ENCODE results near the gene KDM2B. TPM values are rescaled to one million over a fixed set of nuclear protein-coding genes. Genes with fewer than 3 reads are reported as not detected.

Gene KDM2B
- total and polyA plus RNA-seq, 7 donors = 4.8 to 31.7 (median 16.8) TPM

DNA sequence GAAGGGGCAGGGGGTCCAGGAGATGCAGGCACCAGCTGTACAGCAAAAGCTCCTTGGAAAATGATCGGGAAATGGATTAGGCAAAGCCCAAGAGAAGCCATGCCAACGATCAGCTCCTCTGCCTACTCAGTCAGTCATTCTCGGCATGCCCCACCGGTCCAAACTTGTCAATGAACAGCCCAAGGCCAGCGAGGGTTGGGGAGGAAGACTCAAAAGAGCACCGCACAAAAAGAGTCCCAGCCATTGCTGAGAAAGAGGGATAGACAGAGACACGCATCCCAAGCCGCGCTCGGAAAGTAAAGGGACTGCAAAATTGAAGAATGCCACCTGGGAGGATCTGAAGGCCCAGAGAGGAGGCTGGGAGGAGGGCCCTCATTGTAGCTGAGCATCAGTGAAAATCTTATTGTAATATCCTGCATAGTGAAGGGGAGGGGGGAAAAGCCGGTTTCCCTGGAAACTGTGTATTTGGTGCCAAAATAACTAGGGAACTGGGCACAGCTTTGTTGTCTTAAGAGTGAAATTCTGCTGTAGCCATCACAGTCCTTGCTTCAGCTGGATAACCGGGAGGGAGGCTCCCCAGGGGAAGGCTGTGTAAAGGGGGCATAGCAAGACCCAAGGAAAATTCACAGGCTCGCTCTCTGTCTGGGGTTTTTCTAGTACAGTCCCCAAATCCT lies 4.7 kb downstream of the KDM2B start:
- Histone ChIP-seq H3K27me3 (no peaks in the 10 kb centered on the region), H3K9me3 (no peaks in the 10 kb centered on the region), H3K4me1 (peaks cover 0 to 42% (median 23%) of the 10 kb centered on the region in 4 donors), H3K36me3 (peaks cover 0 to 19% (median 2%) of the 10 kb centered on the region in 4 donors), H3K4me3 (no peak overlapping the region), H3K27ac (peak overlapping the region; percentile 85 to 91 (median 86))
- DNase-seq = no peak
- 87 to 89% methylated on average over 13 of the region's 13 CpGs for WGBS, 2 donors
- TF ChIP-seq, protein P1, sequence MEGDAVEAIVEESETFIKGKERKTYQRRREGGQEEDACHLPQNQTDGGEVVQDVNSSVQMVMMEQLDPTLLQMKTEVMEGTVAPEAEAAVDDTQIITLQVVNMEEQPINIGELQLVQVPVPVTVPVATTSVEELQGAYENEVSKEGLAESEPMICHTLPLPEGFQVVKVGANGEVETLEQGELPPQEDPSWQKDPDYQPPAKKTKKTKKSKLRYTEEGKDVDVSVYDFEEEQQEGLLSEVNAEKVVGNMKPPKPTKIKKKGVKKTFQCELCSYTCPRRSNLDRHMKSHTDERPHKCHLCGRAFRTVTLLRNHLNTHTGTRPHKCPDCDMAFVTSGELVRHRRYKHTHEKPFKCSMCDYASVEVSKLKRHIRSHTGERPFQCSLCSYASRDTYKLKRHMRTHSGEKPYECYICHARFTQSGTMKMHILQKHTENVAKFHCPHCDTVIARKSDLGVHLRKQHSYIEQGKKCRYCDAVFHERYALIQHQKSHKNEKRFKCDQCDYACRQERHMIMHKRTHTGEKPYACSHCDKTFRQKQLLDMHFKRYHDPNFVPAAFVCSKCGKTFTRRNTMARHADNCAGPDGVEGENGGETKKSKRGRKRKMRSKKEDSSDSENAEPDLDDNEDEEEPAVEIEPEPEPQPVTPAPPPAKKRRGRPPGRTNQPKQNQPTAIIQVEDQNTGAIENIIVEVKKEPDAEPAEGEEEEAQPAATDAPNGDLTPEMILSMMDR (IDR thresholded peaks at IDR 0.05) = no peak
- TF ChIP-seq POLR2A (IDR thresholded peaks at IDR 0.05) (no peak), EP300 (IDR thresholded peaks at IDR 0.05) (no peak), POLR2AphosphoS5 (IDR thresholded peaks at IDR 0.05) (no peak)
- intact Hi-C loops (cut with DNase I) = loop anchor here (2.0 to 5.0 kb wide), 3 partner anchors 21 to 39 kb away; no protein-coding TSS in a partner anchor

DNA sequence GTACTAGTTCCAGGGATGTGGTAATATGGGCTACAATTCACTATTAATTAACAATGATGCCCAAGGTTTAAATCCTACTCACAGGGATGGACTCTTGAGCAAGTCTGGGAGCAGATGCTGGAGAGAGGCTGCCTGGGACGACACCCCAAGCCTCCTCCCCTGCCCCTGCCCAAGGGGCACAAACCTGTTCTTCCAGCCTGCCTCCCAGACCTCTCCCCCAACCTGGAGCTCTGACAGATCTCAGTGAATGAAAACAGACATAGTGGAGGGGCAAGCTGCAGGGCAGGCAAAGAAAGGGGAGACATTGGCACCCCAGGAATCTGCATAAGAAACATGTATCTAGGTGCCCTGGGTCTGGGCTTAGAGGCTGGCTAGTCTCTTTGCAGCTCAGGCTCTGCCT lies 5.8 kb downstream of the KDM2B start:
- peaks cover 0 to 19% (median 2%) of the 10 kb centered on the region in 4 donors for H3K36me3 ChIP-seq
- H3K9me3 ChIP-seq = no peaks in the 10 kb centered on the region
- 20 to 63% methylated on average over 1 of the region's 1 CpG for WGBS, 2 donors
- intact Hi-C loops (cut with DNase I) = loop anchor here (5.0 kb wide), 2 partner anchors 37 to 38 kb away; no protein-coding TSS in a partner anchor
- no peak overlapping the region for H3K4me3 ChIP-seq
- no peak for TF ChIP-seq POLR2AphosphoS5 (IDR thresholded peaks at IDR 0.05)
- TF ChIP-seq EP300 (IDR thresholded peaks at IDR 0.05) = no peak
- no peak for TF ChIP-seq POLR2A (IDR thresholded peaks at IDR 0.05)
- DNase-seq = no peak
- peaks cover 0 to 46% (median 24%) of the 10 kb centered on the region in 4 donors for H3K4me1 ChIP-seq
- H3K27ac ChIP-seq = no peak overlapping the region
- H3K27me3 ChIP-seq = no peaks in the 10 kb centered on the region

DNA sequence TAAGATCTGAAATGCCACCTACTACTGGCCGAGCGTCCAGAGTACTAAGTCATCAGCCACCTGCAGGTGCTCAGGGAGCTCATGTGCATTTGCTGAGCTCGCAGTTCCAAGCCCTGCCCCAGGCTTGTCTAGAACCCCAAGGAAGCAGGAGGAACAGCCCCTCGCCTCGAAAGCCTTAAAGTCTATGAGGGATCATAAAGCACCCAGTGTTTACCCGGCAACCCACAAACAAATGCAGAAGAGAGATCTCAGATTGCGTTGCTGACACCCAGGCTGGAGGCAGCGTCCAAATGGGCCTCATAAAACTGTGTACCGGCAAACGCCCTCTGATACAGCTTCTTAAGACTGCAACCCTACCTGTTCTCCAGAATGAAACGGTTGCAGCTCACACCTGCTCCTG lies 6.8 kb downstream of the KDM2B start:
- Histone ChIP-seq H3K9me3 (no peaks in the 10 kb centered on the region), H3K27me3 (no peaks in the 10 kb centered on the region), H3K4me1 (peaks cover 0 to 49% (median 34%) of the 10 kb centered on the region in 4 donors), H3K27ac (no peak overlapping the region), H3K4me3 (no peak overlapping the region), H3K36me3 (peaks cover 0 to 19% (median 2%) of the 10 kb centered on the region in 4 donors)
- no peak for TF ChIP-seq POLR2A (IDR thresholded peaks at IDR 0.05)
- TF ChIP-seq POLR2AphosphoS5 (IDR thresholded peaks at IDR 0.05) = no peak
- TF ChIP-seq EP300 (IDR thresholded peaks at IDR 0.05) = no peak
- TF ChIP-seq, protein P1 (IDR thresholded peaks at IDR 0.05) = no peak
- 17 to 71% methylated on average over 11 of the region's 11 CpGs for WGBS, 2 donors
- intact Hi-C loops (cut with DNase I) = no loop called here
- no peak for DNase-seq

DNA sequence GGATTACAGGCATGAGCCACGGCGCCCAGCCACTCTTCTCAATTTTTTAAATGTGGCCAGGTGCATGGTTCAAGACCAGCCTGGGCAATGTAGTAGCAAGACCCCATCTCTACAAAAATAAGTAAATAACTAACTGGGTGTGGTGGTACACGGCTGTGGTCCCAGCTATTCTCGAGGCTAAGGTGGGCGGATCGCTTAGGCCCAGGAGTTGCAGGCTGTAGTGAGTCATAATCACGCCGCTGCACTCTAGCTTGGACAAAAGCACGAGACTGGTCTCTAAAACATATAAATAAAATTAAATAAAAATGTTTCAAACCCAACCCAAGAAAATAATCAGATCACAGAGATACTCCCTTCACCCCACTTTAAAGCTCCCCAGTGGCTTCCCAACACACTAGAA lies 8.9 kb downstream of the KDM2B start:
- 94% methylated on average over 9 of the region's 9 CpGs for WGBS, 2 donors
- intact Hi-C loops (cut with DNase I) = no loop called here
- Histone ChIP-seq H3K4me3 (no peak overlapping the region), H3K27me3 (no peaks in the 10 kb centered on the region), H3K4me1 (peaks cover 0 to 33% (median 24%) of the 10 kb centered on the region in 4 donors), H3K9me3 (no peaks in the 10 kb centered on the region), H3K27ac (no peak overlapping the region), H3K36me3 (peaks cover 0 to 19% (median 2%) of the 10 kb centered on the region in 4 donors)
- TF ChIP-seq POLR2AphosphoS5 (IDR thresholded peaks at IDR 0.05) (no peak), EP300 (IDR thresholded peaks at IDR 0.05) (no peak), POLR2A (IDR thresholded peaks at IDR 0.05) (no peak)
- TF ChIP-seq, protein P1 (IDR thresholded peaks at IDR 0.05) = no peak
- DNase-seq = no peak

DNA sequence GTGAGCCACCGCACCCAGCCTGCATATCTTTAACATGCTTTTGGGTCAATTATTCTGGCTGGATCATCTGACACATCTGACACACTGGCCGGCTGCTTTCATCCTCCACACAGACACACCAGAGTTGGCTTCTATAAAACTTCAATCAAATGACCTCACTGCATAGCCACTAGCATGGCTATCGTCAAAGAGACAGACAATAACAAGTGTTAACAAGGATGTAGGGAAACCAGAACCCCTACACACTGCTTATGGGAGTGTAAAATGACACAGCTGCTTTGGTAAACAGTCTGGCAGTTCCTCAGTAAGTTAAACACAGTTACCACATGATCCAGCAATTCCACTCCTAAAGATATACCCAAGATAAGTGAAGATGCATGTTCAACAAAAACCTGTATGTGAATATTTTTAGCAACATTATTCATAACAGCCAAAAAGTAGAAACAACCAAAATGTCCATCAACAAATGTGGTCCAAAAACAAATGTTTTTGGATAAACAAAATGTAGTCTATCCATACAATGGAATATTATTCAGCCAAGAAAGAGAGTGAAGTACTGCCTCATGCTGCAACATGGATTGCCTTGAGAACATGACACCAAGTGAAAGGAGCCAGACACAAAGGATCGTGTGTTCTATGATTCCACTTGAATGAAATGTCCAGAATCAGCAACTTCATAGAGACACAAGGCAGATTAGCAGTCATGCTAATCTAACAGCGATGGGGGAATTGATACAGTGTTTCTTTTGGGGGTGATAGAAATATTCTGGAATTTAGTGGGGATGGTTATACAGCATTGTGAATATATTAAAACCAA lies 10.1 kb downstream of the KDM2B start:
- peak overlapping the region in 2 of 4 donors; percentile 73 to 80 for H3K27ac ChIP-seq
- no peak for DNase-seq
- intact Hi-C loops (cut with DNase I) = no loop called here
- peaks cover 0 to 27% (median 20%) of the 10 kb centered on the region in 4 donors for H3K4me1 ChIP-seq
- no peaks in the 10 kb centered on the region for H3K9me3 ChIP-seq
- H3K36me3 ChIP-seq = peaks cover 0 to 19% (median 2%) of the 10 kb centered on the region in 4 donors
- H3K27me3 ChIP-seq = no peaks in the 10 kb centered on the region
- peak in 3 of 4 donors; percentile 46 to 77 (median 68) for TF ChIP-seq POLR2AphosphoS5 (IDR thresholded peaks at IDR 0.05)
- TF ChIP-seq EP300 (IDR thresholded peaks at IDR 0.05) = no peak
- no peak overlapping the region for H3K4me3 ChIP-seq
- WGBS, 2 donors = 85% methylated on average over 5 of the region's 5 CpGs
